Naive B cell (primary cell): ENCODE results near the gene CAMSAP1. TPM values are rescaled to one million over a fixed set of nuclear protein-coding genes. Genes with fewer than 3 reads are reported as not detected.
A peak's percentile ranks its signal among the peaks of the same experiment; 100 is the strongest.
"Not testable (repeated sequence)": the region's sequence is repeated elsewhere in the genome, so short reads cannot be mapped to it uniquely, and the experiment has no call there.

ENCODE experiments used
- ATAC-seq, 2 donors: fragments of 150-1000 bp; cut with Tn5 transposase; 2 replicates each; pipeline ENCODE4 v1.10.0; 2021; ENCODE audit warnings: low read depth in 2 of 2, mild to moderate bottlenecking in 2 of 2, moderate library complexity in 2 of 2
- DNase-seq: peaks from one replicate; pipeline ENCODE4 v3.0.0; 2022
- H3K27ac Mint-ChIP-seq, 6 donors: one replicate each; pipeline ENCODE4 v1.8.0; 2020 to 2022; ENCODE audit warnings: mild to moderate bottlenecking in 6 of 6, mixed read lengths in 6 of 6, moderate library complexity in 5 of 6, inconsistent platforms in 2 of 6
- H3K27me3 Mint-ChIP-seq, 3 donors: one replicate each; pipeline ENCODE4 v1.8.0; 2021 to 2022; ENCODE audit warnings: mixed read lengths in 3 of 3, mild to moderate bottlenecking in 1 of 3
- H3K36me3 Mint-ChIP-seq, 2 donors: one replicate each; pipeline ENCODE4 v1.8.0; 2020 to 2022; ENCODE audit warnings: mixed read lengths in 2 of 2, inconsistent platforms in 1 of 2, mild to moderate bottlenecking in 1 of 2
- H3K4me1 Mint-ChIP-seq, 3 donors: one replicate each; pipeline ENCODE4 v1.8.0; 2020 to 2022; ENCODE audit warnings: mixed read lengths in 3 of 3, inconsistent platforms in 1 of 3, mild to moderate bottlenecking in 1 of 3, moderate library complexity in 1 of 3
- H3K4me3 Mint-ChIP-seq, 8 donors: one replicate each; pipeline ENCODE4 v1.8.0; 2020 to 2022; ENCODE audit warnings: mild to moderate bottlenecking in 8 of 8, mixed read lengths in 8 of 8, moderate library complexity in 8 of 8, inconsistent platforms in 2 of 8
- H3K9me3 Mint-ChIP-seq, 7 donors: one replicate each; pipeline ENCODE4 v1.8.0; 2020 to 2022; ENCODE audit warnings: mixed read lengths in 7 of 7, mild to moderate bottlenecking in 5 of 7, inconsistent platforms in 2 of 7, moderate library complexity in 1 of 7
- polyA plus RNA-seq, 6 donors: library from polyadenylated mRNA; unstranded; fragments of 300-500 nt; fragmentation: Illumina TruSeq; gene quantifications; one replicate each; pipeline ENCODE4 v1.2.3, GENCODE V29; 2021; ENCODE audit warnings: low read depth in 6 of 6

Gene CAMSAP1, protein sequence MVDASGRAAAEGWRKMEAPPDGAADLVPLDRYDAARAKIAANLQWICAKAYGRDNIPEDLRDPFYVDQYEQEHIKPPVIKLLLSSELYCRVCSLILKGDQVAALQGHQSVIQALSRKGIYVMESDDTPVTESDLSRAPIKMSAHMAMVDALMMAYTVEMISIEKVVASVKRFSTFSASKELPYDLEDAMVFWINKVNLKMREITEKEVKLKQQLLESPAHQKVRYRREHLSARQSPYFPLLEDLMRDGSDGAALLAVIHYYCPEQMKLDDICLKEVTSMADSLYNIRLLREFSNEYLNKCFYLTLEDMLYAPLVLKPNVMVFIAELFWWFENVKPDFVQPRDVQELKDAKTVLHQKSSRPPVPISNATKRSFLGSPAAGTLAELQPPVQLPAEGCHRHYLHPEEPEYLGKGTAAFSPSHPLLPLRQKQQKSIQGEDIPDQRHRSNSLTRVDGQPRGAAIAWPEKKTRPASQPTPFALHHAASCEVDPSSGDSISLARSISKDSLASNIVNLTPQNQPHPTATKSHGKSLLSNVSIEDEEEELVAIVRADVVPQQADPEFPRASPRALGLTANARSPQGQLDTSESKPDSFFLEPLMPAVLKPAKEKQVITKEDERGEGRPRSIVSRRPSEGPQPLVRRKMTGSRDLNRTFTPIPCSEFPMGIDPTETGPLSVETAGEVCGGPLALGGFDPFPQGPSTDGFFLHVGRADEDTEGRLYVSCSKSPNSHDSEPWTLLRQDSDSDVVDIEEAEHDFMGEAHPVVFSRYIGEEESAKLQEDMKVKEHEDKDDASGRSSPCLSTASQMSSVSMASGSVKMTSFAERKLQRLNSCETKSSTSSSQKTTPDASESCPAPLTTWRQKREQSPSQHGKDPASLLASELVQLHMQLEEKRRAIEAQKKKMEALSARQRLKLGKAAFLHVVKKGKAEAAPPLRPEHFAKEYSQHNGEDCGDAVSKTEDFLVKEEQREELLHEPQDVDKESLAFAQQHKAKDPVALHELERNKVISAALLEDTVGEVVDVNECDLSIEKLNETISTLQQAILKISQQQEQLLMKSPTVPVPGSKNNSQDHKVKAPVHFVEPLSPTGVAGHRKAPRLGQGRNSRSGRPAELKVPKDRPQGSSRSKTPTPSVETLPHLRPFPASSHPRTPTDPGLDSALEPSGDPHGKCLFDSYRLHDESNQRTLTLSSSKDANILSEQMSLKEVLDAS (N-terminal part only)
- 1 to 10 TPM in 4 of 6 donors, under 1 TPM in 1, not detected in 1; 0.95 to 3.5 (median 2.0) TPM for polyA plus RNA-seq

DNA sequence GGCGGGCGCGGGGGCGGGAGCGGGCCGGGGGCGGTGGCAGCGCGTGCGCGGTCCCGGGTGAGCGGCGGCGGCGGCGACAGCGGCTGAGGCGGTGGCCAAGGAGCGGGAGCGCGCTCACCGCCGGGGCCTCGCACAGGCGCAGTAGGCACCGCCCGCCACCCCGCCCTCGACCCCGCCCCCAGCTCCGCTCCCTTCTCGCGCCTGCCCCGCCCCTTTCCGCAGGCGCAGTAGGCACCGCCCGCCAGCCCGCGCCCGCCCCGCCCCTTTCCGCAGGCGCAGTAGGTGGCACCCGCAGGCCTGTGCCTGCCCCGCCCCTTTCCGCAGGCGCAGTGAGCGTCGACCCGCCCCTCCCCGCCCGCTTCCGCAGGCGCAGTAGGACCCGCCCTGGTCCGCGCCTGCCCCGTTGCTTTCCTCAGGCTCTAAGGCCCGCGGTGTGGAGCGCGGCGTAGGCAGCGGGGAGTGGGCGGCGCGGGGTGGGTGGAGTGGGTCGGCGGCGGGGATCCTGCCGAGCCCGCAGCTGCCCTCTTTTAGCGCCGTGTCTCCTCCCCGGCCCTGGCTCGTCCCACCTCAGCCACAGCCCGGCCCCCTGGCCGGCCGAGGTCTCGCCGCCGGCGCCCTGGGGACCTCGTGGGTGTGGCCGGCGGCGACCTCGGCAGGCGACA lies at the start of gene CAMSAP1:
Gene CAMSAP1, minus strand, starts transcription at position 116 of the 662 bp plus-strand sequence. CDS start 387 bp downstream, outside the sequence.
- Mint-ChIP-seq H3K27me3 (no peaks in the 10 kb centered on the region), H3K36me3 (peaks cover 18 to 20% of the 10 kb centered on the region in 2 donors), H3K4me3 (peak within 1 kb of the TSS; percentile 67 to 96 (median 88)), H3K4me1 (peaks cover 37 to 56% (median 51%) of the 10 kb centered on the region in 3 donors), H3K9me3 (peaks cover 0 to 8% (median 3%) of the 10 kb centered on the region in 7 donors), H3K27ac (peak within 1 kb of the TSS in 4 of 6 donors; percentile 13 to 84 (median 72))
- peak; percentile 92 for DNase-seq
- peak; percentile 84 to 85 for ATAC-seq

DNA sequence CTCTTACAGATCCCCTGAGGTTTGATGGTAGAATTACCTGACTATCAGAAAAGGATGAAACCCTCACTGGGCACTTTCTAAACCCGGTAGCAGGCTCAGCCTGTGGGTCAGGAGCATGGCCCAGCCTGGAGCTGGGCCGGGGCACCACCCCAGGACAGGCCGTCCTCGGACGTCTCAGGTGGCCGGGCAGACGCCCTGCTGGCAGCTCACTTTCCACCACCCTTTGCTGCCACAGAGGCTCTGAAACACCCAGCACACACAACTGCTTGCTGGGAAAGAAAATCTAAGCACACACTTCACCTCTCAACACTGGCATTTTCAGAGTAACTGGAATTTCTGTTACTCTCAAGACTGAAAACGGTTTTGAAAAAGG lies 49.4 kb upstream of the CAMSAP1 start:
- ATAC-seq (no peak), DNase-seq (no peak)
- no peak overlapping the region for H3K4me3 Mint-ChIP-seq
- peak overlapping the region in 1 of 6 donors; percentile 37 for H3K27ac Mint-ChIP-seq
- H3K4me1 Mint-ChIP-seq: peaks cover 20 to 41% (median 33%) of the 10 kb centered on the region in 3 donors
- H3K27me3 Mint-ChIP-seq: no peaks in the 10 kb centered on the region
- no peaks in the 10 kb centered on the region for H3K9me3 Mint-ChIP-seq
- peaks cover 6 to 7% of the 10 kb centered on the region in 2 donors for H3K36me3 Mint-ChIP-seq

DNA sequence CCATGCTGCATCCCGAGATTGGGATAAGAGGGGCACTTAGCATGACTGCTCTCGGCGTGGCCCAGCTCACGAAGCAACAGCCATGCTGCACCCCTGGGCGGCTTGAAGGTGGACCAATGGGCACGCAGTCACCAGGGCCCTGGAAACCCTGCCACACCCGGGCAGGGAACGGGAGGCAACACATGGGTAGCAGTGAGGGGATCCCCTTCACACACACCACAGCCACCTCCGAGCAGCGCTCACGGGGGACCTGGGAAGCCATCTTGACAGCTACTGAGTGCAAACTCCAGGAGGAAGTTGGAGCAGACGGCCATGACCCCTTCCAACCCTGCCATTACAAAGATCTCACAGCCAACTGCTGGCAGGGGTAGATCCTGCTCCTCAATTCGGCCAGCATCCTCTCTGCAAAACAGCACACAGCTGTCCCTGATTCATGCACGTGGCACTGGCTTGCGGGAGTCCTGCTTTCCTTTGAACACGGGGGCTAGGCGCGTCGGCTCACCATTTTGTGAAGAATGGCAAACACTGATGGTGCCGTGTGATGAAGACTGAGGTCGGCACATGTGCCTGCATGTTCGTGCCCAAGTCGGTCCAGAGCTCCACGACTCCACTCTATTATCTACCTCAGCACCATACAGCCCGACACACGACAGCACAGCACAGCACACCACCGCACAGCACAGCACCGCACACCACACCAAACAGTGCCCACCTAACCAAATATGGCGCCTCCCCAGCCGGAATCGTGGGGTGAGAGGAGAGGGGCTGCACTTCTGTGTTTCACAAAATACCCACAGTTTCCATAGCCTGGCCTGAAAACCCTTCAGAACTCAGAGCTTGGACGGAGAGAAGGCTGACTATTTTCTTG lies 48.8 kb upstream of the CAMSAP1 start:
- H3K4me3 Mint-ChIP-seq: peak overlapping the region in 1 of 8 donors; percentile 10
- H3K4me1 Mint-ChIP-seq: peaks cover 14 to 35% (median 28%) of the 10 kb centered on the region in 3 donors
- H3K36me3 Mint-ChIP-seq: peaks cover 6 to 7% of the 10 kb centered on the region in 2 donors
- H3K27me3 Mint-ChIP-seq: no peaks in the 10 kb centered on the region
- no peak for ATAC-seq
- peak overlapping the region in 1 of 6 donors; percentile 47 for H3K27ac Mint-ChIP-seq
- DNase-seq: no peak
- H3K9me3 Mint-ChIP-seq: no peaks in the 10 kb centered on the region

DNA sequence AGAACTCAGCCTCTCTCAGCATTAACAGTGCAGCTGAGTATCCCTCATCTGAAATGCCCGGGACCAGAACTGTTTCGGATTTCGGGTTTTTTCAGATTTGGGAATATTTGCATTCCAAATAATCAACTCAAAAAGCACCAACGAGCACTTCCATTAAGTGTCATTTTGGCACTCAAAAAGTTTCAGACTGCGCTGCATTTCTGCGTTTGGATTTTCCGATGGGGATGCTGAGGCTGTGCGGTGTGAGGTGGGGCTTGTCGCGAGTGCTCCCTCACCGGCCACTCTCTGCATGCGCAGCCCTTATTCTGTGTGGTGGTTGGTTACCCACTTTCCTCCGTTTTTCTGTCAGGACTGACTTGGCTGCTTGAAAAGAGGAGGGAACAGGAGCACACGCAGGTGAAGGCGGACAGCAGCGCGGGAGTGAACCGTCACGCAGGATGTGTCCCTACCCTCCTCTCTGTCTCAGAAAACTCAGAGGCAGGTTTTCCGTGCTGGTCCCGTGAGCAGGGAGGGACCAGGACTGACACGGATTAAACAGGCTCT lies 45.4 kb upstream of the CAMSAP1 start:
- Mint-ChIP-seq H3K36me3 (peaks cover 12 to 13% of the 10 kb centered on the region in 2 donors), H3K27ac (no peak overlapping the region), H3K9me3 (no peaks in the 10 kb centered on the region), H3K27me3 (no peaks in the 10 kb centered on the region), H3K4me1 (peaks cover 10 to 15% (median 12%) of the 10 kb centered on the region in 3 donors), H3K4me3 (no peak overlapping the region)
- ATAC-seq (no peak), DNase-seq (no peak)

DNA sequence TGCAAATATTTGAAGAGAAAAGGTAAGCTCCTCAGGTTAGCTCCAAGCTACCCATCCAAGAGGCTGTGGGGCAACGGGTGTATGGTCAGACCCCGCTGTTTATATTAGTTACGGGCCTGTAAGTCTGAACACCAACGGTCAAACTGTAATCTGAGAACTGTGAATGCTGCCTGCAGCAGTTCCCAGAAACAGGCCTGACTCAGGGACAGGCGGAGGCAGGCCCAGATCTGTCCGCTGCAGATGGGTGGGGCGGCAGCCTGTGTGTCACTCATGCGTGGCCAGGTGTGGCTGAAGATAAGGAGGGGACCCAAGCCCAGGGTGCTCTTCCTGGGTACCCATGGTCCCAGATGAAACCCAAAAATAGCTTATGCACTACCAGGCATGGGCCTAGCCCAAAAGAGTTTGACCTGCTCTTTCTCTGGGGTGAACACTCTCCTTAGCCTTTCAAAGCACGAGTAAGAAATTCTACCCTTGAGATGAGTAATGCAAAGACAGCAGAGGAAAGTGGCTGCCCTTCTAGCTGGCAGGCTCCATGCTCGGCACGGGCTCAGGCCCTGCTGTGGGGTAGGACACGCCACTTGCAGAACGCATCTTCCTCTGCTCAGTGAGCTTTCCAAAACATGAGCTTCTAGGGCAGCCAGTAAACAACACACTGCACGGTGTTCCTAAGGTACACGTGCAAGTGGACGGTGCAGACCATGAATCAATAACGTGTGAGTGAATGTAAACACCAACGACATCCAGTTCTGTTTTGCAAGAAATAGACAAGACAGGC lies 44.7 kb upstream of the CAMSAP1 start:
- Mint-ChIP-seq H3K4me1 (peaks cover 6 to 16% (median 13%) of the 10 kb centered on the region in 3 donors), H3K9me3 (no peaks in the 10 kb centered on the region), H3K4me3 (no peak overlapping the region), H3K36me3 (peaks cover 12 to 16% of the 10 kb centered on the region in 2 donors), H3K27ac (no peak overlapping the region), H3K27me3 (no peaks in the 10 kb centered on the region)
- ATAC-seq: no peak
- DNase-seq: no peak

DNA sequence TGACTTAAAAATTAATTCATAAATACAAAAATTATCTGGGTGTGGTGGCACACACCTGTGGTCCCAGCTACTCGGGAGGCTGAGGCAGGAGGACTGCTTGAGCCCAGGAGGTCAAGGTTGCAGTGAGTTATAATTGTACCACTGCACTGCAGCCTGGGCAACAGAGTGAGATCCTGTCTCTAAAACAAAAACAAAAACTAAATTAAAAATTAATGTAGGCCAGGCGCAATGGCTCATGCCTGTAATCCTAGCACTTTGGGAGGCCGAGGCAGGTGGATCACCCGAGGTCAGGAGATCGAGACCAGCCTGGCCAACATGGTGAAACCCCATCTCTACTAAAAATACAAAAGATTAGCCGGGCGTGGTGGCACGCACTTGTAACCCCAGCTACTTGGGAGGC lies 44.0 kb upstream of the CAMSAP1 start:
- H3K27me3 Mint-ChIP-seq, DNase-seq, ATAC-seq, H3K9me3 Mint-ChIP-seq, H3K27ac Mint-ChIP-seq, H3K4me3 Mint-ChIP-seq, H3K4me1 Mint-ChIP-seq: not testable (repeated sequence)
- peaks cover 12 to 16% of the 10 kb centered on the region in 2 donors for H3K36me3 Mint-ChIP-seq

DNA sequence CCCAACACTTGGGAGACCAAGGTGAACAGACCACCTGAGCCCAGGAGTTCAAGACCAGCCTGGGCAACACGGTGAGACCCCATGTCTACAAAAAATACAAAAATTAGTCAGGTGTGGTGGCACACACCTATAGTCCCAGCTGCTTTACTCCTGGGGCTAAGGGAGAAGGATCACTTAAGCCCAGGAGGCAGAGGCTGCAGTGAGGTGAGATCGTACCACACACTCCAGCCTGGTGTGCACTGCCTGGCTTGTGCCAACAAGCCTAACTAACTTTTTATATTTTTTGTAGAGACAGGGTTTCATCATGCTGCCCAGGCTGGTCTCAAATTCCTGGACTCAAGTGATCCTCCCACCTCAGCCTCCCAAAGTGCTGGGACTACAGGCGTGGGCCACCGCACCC lies 43.5 kb upstream of the CAMSAP1 start:
- not testable (repeated sequence) for H3K27ac Mint-ChIP-seq, DNase-seq, H3K4me3 Mint-ChIP-seq, H3K9me3 Mint-ChIP-seq, H3K4me1 Mint-ChIP-seq, H3K27me3 Mint-ChIP-seq, ATAC-seq
- peaks cover 12 to 16% of the 10 kb centered on the region in 2 donors for H3K36me3 Mint-ChIP-seq

DNA sequence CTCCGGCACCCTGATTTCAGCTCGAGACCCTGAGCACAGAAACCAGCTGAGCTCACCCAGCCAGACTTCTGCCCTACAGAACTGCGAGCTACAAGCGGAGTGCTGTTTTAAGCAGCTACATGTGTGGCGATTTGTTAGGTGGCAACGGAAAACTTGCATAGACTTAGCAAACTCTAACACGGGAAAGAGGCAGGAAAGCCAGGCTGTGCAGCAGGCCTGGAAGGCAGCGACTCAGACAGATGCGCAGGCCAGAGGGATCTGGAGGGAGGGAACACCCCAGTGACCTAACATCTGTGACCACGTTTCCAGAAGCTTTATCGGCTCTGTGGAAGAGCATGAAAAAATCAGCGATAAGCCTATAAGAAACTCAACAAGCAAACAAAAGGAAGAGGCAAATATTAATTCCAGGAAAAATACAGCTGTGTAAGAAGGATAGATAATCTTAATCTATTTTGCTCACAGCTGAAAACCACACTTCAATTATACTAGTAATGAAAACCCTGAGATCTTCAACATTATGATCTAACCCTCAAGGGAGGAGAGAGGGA lies 42.9 kb upstream of the CAMSAP1 start:
- peaks cover 0 to 10% (median 4%) of the 10 kb centered on the region in 3 donors for H3K4me1 Mint-ChIP-seq
- no peaks in the 10 kb centered on the region for H3K27me3 Mint-ChIP-seq
- H3K4me3 Mint-ChIP-seq: peak overlapping the region in 1 of 8 donors; percentile 16
- peaks cover 16% of the 10 kb centered on the region in 2 donors for H3K36me3 Mint-ChIP-seq
- ATAC-seq (no peak), DNase-seq (no peak)
- no peaks in the 10 kb centered on the region for H3K9me3 Mint-ChIP-seq
- peak overlapping the region in 1 of 6 donors; percentile 83 for H3K27ac Mint-ChIP-seq

DNA sequence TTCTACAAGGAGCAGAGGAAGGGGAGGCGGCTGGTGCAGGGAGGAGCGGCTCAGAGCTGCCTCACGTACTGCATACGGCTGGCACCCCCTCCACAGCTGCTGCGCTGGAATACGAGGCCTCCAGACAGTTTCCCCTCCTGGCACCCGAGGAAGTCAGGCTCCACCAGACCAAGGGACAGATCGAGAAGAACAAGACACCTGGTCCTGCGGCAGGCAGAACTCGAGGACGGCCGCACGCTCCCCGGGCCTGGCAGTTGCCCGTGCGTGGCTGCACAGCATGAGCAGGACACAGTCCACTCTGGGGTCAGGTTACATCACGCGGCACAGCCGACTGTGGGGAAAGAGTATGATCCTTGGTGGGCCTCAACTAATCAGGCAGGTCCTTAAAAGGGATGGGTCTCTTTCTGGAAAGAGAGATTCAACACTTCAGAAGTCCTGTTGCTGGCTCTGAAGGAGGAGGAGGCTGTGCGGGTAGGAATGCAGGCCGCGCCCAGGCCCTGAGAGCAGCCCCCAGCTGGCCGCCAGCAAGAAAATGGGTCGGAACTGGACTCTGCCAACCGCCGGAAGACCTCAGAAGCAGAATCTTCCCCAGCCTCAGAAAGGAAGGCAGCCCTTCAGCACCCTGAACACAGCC lies 42.3 kb upstream of the CAMSAP1 start:
- ATAC-seq (no peak), DNase-seq (no peak)
- peaks cover 0 to 8% (median 4%) of the 10 kb centered on the region in 3 donors for H3K4me1 Mint-ChIP-seq
- peak overlapping the region in 1 of 8 donors; percentile 16 for H3K4me3 Mint-ChIP-seq
- no peaks in the 10 kb centered on the region for H3K27me3 Mint-ChIP-seq
- no peaks in the 10 kb centered on the region for H3K9me3 Mint-ChIP-seq
- peaks cover 14 to 16% of the 10 kb centered on the region in 2 donors for H3K36me3 Mint-ChIP-seq
- no peak overlapping the region for H3K27ac Mint-ChIP-seq

DNA sequence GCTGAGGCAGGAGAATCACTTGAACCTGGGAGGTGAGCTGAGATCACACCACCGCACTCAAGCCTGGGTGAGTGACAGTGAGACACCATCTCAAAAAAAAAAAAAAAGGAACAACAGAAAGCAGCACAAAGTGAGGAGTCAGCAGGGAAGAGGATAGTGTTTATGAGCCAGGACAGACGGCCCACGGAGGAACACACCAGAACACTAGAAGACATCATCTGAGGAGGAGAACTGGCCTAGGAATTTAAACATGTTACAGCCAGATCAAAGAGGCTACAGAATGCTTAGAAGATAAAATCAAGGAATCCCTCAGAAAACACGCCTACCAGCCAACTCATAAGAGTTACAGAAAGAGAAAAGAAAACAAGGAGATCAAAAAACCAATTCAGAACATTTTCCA lies 41.6 kb upstream of the CAMSAP1 start:
- Mint-ChIP-seq H3K36me3 (peaks cover 11 to 23% of the 10 kb centered on the region in 2 donors), H3K27ac (no peak overlapping the region), H3K4me1 (peaks cover 0 to 5% (median 4%) of the 10 kb centered on the region in 3 donors), H3K4me3 (no peak overlapping the region), H3K9me3 (no peaks in the 10 kb centered on the region), H3K27me3 (no peaks in the 10 kb centered on the region)
- ATAC-seq (no peak), DNase-seq (no peak)
